ENCODE measurements around the gene PIGT. TPM values are rescaled to one million over a fixed set of nuclear protein-coding genes. Genes with fewer than 3 reads are reported as not detected.

Gene PIGT
- total RNA-seq, 2 experiments from 2014 or later = 43.7 to 47.7 TPM

- ATAC-seq (no peak), DNase-seq (no peak)
- CTCF ChIA-PET = interaction anchor here (0.6 to 3.4 kb wide), 6 partner anchors 8 to 106 kb away, joined by 3 to 26 read pairs (median 10); partner anchors contain the start of genes PIGT and SYS1
Measured at GRCh38 chr20:45407067-45407745, 8.7 kb upstream of the PIGT start.

GRCh38 chr20:45407783-45408645 lies 7.9 kb upstream of the PIGT start, which contains the start of gene DBNDD2:
Gene DBNDD2 (plus strand): TSS chr20:45408289. CDS start chr20:45408468, 179 bp downstream.
- Mint-ChIP-seq H3K27ac (peak within 1 kb of the TSS; percentile 63), H3K4me1 (ENCODE audit: low read depth) (peaks cover 21% of the 10 kb centered on the region), H3K36me3 (ENCODE audit: low read depth) (peaks cover 3% of the 10 kb centered on the region), H3K9me3 (no peaks in the 10 kb centered on the region), H3K4me3 (peak within 1 kb of the TSS; percentile 67), H3K27me3 (peaks cover 4% of the 10 kb centered on the region)
- DNase-seq (peak; percentile 54), ATAC-seq (peak; percentile 36)
- no peak for TF ChIP-seq CTCF (IDR thresholded peaks at IDR 0.05)
- ChIA-PET POLR2A (interaction anchor here (0.8 to 2.5 kb wide), 4 partner anchors 8 to 45 kb away, joined by 3 to 14 read pairs (median 6); partner anchors contain the start of genes PIGT and SYS1), CTCF (interaction anchor here (0.9 to 3.4 kb wide), 6 partner anchors 8 to 71 kb away, joined by 3 to 26 read pairs (median 10); partner anchors contain the start of genes PIGT and SYS1)
- intact Hi-C loops (cut with micrococcal nuclease) = no loop called here

More at GRCh38 chr20:45407067-45407745, 8.7 kb upstream of the PIGT start:
- Mint-ChIP-seq H3K36me3 (ENCODE audit: low read depth) (peaks cover 5% of the 10 kb centered on the region), H3K27me3 (peaks cover 4% of the 10 kb centered on the region), H3K9me3 (peaks cover 1% of the 10 kb centered on the region), H3K4me3 (peak overlapping the region; percentile 67), H3K27ac (peak overlapping the region; percentile 63), H3K4me1 (ENCODE audit: low read depth) (peaks cover 21% of the 10 kb centered on the region)
- no peak for TF ChIP-seq CTCF (IDR thresholded peaks at IDR 0.05)
- POLR2A ChIA-PET = interaction anchor here (0.6 to 2.5 kb wide), 7 partner anchors 9 to 45 kb away, joined by 3 to 14 read pairs (median 3); partner anchors contain the start of genes PIGT and SYS1
- intact Hi-C loops (cut with micrococcal nuclease) = no loop called here

GRCh38 chr20:45408646-45409213 lies 7.2 kb upstream of the PIGT start:
- Mint-ChIP-seq H3K4me3 (peak overlapping the region; percentile 10), H3K27me3 (peaks cover 4% of the 10 kb centered on the region), H3K9me3 (no peaks in the 10 kb centered on the region), H3K4me1 (ENCODE audit: low read depth) (peaks cover 21% of the 10 kb centered on the region), H3K27ac (peak overlapping the region; percentile 16), H3K36me3 (ENCODE audit: low read depth) (peaks cover 3% of the 10 kb centered on the region)
- TF ChIP-seq CTCF (IDR thresholded peaks at IDR 0.05) = no peak
- CTCF ChIA-PET = interaction anchor here (0.9 to 3.4 kb wide), 5 partner anchors 28 to 72 kb away, joined by 3 to 26 read pairs (median 12); partner anchors contain the start of gene SYS1
- POLR2A ChIA-PET = interaction anchor here (2.5 kb wide), 1 partner anchor 36 kb away, joined by 8 read pairs; no protein-coding TSS in a partner anchor
- intact Hi-C loops (cut with micrococcal nuclease) = no loop called here
- peak; percentile 22 for DNase-seq
- ATAC-seq = no peak

DNA sequence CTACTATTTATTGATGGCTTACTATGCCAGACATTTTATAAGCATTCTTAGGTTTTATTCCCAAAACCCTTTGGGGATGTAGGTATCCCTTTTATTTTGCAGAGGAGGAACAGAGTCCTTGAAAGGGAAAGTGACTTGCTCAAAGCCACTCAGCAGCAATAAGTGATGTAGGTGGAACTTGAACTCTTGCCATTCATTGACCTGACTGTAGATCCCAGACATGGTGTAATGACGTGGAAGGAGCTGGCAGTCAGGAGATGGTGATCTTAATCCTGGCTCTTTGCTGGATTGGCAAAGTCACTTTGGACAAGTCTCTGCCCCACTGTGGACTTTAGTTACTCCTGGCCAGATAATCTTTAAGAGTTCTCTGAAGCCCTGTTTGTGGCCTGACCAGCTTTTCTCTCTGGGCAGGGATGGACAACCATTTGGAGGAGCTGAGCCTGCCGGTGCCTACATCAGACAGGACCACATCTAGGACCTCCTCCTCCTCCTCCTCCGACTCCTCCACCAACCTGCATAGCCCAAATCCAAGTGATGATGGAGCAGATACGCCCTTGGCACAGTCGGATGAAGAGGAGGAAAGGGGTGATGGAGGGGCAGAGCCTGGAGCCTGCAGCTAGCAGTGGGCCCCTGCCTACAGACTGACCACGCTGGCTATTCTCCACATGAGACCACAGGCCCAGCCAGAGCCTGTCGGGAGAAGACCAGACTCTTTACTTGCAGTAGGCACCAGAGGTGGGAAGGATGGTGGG lies 6.2 kb upstream of the PIGT start:
- no peak overlapping the region for H3K27ac Mint-ChIP-seq

More for the DNA sequence above, 6.2 kb upstream of the PIGT start:
- TF ChIP-seq CTCF (IDR thresholded peaks at IDR 0.05) = no peak
- H3K9me3 Mint-ChIP-seq = no peaks in the 10 kb centered on the region
- DNase-seq (no peak), ATAC-seq (no peak)
- no peak overlapping the region for H3K4me3 Mint-ChIP-seq
- H3K27me3 Mint-ChIP-seq = peaks cover 2% of the 10 kb centered on the region
- CTCF ChIA-PET = interaction anchor here (0.8 to 4.3 kb wide), 3 partner anchors 27 to 36 kb away, joined by 4 to 26 read pairs (median 24); no protein-coding TSS in a partner anchor
- intact Hi-C loops (cut with micrococcal nuclease) = no loop called here
- peaks cover 23% of the 10 kb centered on the region for H3K4me1 Mint-ChIP-seq (ENCODE audit: low read depth)
- POLR2A ChIA-PET = interaction anchor here (0.7 to 1.0 kb wide), 2 partner anchors 36 to 481 kb away, joined by 3 read pairs; no protein-coding TSS in a partner anchor
- H3K36me3 Mint-ChIP-seq (ENCODE audit: low read depth) = peaks cover 2% of the 10 kb centered on the region
